Measurements from ENCODE around the gene PHYKPL. TPM values are rescaled to one million over a fixed set of nuclear protein-coding genes. Genes with fewer than 3 reads are reported as not detected.
A peak's percentile ranks its signal among the peaks of the same experiment; 100 is the strongest.
"Not testable (repeated sequence)": the region's sequence is repeated elsewhere in the genome, so short reads cannot be mapped to it uniquely, and the experiment has no call there.

The PHYKPL gene
- total RNA-seq, 1 donor from 2014 or later: 89.3 TPM

DNA sequence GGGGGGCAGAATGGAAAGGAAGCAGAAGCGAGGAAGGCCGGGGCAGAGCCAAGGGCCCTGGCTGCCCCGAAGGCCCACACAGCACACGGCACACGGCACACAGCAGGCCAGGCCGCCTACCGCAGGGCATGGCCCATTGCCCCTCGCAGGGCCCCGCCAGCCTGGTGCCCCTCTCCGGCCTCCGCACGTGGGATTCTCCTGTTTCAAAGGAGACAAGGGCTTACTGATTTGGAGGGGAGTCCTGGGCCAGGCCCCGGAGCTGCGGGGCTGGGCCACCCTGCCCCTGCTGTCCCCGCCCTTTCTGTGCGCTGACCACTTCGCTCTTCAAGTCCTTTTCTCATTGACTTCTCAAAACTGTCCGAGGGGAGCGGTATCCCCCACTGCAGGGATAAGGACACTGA, 7.7 kb upstream of the PHYKPL start:
- TF ChIP-seq, protein P1, sequence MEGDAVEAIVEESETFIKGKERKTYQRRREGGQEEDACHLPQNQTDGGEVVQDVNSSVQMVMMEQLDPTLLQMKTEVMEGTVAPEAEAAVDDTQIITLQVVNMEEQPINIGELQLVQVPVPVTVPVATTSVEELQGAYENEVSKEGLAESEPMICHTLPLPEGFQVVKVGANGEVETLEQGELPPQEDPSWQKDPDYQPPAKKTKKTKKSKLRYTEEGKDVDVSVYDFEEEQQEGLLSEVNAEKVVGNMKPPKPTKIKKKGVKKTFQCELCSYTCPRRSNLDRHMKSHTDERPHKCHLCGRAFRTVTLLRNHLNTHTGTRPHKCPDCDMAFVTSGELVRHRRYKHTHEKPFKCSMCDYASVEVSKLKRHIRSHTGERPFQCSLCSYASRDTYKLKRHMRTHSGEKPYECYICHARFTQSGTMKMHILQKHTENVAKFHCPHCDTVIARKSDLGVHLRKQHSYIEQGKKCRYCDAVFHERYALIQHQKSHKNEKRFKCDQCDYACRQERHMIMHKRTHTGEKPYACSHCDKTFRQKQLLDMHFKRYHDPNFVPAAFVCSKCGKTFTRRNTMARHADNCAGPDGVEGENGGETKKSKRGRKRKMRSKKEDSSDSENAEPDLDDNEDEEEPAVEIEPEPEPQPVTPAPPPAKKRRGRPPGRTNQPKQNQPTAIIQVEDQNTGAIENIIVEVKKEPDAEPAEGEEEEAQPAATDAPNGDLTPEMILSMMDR (IDR thresholded peaks at IDR 0.05): no peak
- no peaks in the 10 kb centered on the region for H3K36me3 ChIP-seq
- no peak overlapping the region for H3K4me3 ChIP-seq
- peak overlapping the region in 1 of 2 donors; percentile 45 for H3K27ac ChIP-seq
- DNase-seq (ENCODE audit: low spot score in 2 of 2): no peak
- H3K9me3 ChIP-seq: no peaks in the 10 kb centered on the region
- H3K4me1 ChIP-seq: no peaks in the 10 kb centered on the region
- intact Hi-C loops (cut with DNase I): no loop called here
- H3K27me3 ChIP-seq: no peaks in the 10 kb centered on the region

- H3K4me1 ChIP-seq; H3K36me3 ChIP-seq; H3K4me3 ChIP-seq; H3K27me3 ChIP-seq; intact Hi-C loops (cut with DNase I); H3K9me3 ChIP-seq; DNase-seq (ENCODE audit: low spot score in 2 of 2): not testable (repeated sequence)
- H3K27ac ChIP-seq: peak overlapping the region in 1 of 2 donors; percentile 45
These were observed 7.2 kb upstream of the PHYKPL start for GRCh38 chr5:178239626-178240301.

DNA sequence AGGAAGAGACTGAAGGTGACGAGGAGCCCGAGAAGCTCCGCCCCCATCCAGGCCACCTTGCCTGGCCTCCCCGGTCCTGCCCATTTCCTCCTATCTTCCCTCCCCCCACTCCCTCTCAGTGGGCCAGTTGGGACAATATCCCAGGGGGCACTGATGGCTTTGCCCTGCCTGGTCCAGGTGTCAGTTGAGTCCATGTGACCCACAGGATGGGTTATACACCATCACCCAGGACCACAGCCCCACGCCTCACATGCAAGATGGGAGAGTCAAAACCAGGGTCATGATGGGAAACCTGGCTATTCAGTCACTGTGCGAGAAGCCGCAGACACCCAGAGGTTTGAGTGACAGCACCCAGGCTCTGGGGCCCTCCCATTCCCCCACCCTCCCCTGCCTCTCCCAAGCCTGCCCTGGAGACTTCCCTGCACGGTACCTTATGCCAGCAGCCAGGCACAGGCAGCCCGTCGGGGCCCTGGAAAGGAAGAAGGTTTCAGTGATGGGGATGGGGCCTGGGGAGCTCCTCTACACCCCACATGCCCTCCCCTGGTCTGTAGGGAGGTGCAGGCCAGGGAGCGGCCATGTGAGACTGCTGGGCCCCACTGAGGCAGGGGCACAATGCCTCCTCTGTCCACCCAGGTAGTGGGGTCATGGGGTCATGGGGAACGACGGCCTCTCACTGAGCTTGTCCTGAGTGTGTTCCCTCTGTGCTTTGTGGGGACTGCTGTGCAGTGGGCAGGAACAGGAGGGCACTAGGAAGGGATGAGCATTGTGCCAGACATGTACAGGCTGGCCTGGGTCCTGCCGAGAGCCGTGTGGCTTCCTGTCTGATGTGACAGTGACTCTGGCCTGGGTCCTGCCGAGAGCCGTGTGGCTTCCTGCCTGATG, 6.3 kb upstream of the PHYKPL start:
- H3K27me3 ChIP-seq: no peaks in the 10 kb centered on the region
- intact Hi-C loops (cut with DNase I): no loop called here
- no peak for DNase-seq (ENCODE audit: low spot score in 2 of 2)
- TF ChIP-seq, protein P1 (IDR thresholded peaks at IDR 0.05): no peak
- H3K36me3 ChIP-seq: no peaks in the 10 kb centered on the region
- H3K9me3 ChIP-seq: no peaks in the 10 kb centered on the region
- H3K4me1 ChIP-seq: no peaks in the 10 kb centered on the region
- H3K27ac ChIP-seq: no peak overlapping the region
- no peak overlapping the region for H3K4me3 ChIP-seq

GRCh38 chr5:178238313-178238635, 5.7 kb upstream of the PHYKPL start:
- Histone ChIP-seq H3K9me3 (no peaks in the 10 kb centered on the region), H3K27me3 (no peaks in the 10 kb centered on the region), H3K27ac (no peak overlapping the region), H3K4me1 (no peaks in the 10 kb centered on the region), H3K36me3 (no peaks in the 10 kb centered on the region), H3K4me3 (no peak overlapping the region)
- no peak for DNase-seq (ENCODE audit: low spot score in 2 of 2)
- intact Hi-C loops (cut with DNase I): no loop called here
- TF ChIP-seq, protein P1 (IDR thresholded peaks at IDR 0.05): no peak

- Histone ChIP-seq H3K4me1 (peaks cover 0 to 2% of the 10 kb centered on the region in 2 donors), H3K9me3 (no peaks in the 10 kb centered on the region), H3K4me3 (no peak overlapping the region), H3K36me3 (no peaks in the 10 kb centered on the region), H3K27ac (no peak overlapping the region), H3K27me3 (no peaks in the 10 kb centered on the region)
- intact Hi-C loops (cut with DNase I): no loop called here
- DNase-seq (ENCODE audit: low spot score in 2 of 2): no peak
- TF ChIP-seq, protein P1 (IDR thresholded peaks at IDR 0.05): no peak
These were observed 5.1 kb upstream of the PHYKPL start for GRCh38 chr5:178237431-178238312.
